HG03571 (cell line): ENCODE measurements around the gene SLC23A3.

Experiments used
- ATAC-seq: cut with Tn5 transposase; IDR thresholded peaks from one replicate; pipeline ENCODE4 v1.9.1; 2021; ENCODE audit not compliant: unreplicated experiment

The SLC23A3 gene

GRCh38 chr2:219169930-219170654 lies at the start of gene SLC23A3:
TSS of gene SLC23A3 (minus strand) at chr2:219170029. CDS start at chr2:219169984, 45 bp downstream.
- ATAC-seq, result no peak

DNA sequence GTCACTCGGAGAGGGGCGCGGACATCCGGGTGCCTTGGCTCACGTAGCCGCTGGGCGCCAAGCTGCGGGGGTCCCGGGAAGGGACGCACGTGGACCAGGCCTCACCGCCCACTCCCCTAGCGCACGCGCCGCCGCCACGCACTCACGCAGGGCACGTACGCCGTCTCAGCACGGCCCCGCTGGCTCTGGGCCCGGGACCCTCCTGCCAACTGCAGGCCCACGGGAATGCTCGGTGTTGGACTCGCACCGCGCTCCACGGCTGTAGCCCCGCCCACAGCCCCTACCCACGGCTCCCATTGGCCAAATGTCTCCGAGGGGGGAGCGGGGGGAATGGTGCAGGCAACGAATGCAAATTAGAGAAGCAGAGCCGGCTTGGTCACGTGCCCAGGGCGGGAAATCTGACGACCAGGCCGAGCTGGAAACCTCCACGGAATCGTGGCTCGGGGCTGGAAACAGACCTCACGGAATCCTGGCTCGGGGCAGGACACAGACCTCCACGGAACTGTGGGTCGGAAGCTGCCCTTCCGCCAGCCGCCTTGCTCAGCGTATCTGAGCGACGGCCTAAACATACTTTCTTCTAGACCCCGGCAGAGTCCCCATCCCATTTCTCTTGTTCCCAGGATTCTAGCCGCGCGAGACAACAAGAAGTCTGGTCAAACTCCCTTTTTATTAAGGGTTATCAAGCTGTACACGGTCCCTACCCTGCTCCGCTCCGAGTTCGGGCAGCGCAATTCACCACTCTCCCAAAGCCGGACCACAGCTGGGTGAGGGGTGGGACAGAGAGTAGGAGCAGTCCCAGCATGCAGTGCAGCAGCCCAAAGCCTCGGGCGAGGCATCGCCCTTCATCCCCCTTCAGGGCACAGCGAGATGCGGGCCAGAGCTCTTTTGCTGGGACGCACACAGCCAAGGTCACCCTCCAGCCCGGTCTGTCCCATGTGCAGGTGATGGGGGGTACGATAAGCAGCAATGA lies 49.2 kb upstream of the SLC23A3 start, which contains the start of gene ABCB6:
TSS of gene ABCB6 (minus strand) at position 227 of the 970 bp plus-strand sequence. CDS start 285 bp downstream, outside the sequence.
- ATAC-seq, result peak; percentile 82

GRCh38 chr2:219218217-219218731 lies 48.4 kb upstream of the SLC23A3 start:
- peak; percentile 17 for ATAC-seq

- no peak for ATAC-seq
These were observed 46.7 kb upstream of the SLC23A3 start for GRCh38 chr2:219216535-219216915.

DNA sequence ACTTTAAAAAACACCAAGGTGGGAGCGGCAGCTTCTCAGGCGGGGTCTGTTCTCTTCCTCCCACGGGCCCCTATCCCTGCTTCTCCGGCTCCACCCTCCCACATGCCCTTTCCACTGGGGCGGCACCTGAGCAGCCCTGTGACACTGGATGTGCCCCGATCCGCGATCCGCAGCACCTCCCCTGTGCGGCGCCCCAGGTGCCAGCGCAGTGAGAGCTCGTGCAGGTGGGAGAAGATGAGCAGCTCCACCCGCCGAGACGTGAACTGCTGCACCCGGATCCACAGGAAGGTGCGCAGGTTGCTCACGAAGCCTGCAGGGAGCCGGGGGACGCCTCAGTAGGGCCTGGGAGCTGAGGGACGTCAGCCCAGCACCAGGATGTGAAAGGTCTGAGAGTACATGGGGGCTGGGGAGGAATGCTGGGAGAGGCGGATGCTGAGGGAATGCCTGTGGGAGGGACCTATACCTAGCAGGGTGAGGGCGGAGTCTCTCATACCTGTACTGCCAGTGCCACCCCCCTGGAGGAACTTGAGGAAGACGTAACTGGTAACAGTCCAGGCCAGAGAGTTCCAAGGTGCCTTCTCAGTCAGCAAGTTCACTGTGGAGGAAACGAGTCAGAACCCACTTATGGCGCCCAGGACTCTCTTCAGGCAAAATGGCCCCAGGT lies 46.2 kb upstream of the SLC23A3 start:
- no peak for ATAC-seq

GRCh38 chr2:219214786-219215185 lies 45.0 kb upstream of the SLC23A3 start:
- ATAC-seq, result no peak

DNA sequence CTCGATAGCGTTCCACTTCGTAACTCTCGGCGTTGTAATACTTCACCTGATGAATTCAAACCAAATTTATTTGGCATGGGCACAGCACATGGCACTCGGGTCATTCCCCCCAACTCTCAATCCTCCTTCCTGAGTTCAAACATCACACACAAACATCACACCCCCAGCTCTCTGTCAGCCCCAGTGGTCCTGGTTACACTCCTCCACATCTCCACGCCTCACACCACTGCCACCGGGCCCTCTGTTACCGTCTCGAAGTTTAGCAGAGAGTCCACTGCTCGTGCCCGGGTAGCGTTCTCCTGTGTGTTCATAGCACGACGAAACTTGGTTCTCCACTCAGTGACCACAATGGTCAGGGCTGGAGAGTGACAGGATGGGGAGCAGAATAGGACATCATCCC lies 44.3 kb upstream of the SLC23A3 start:
- ATAC-seq, result no peak

- no peak for ATAC-seq
These were observed 43.8 kb upstream of the SLC23A3 start for GRCh38 chr2:219213486-219214071.

- ATAC-seq, result no peak
These were observed 43.2 kb upstream of the SLC23A3 start for GRCh38 chr2:219213026-219213415.

DNA sequence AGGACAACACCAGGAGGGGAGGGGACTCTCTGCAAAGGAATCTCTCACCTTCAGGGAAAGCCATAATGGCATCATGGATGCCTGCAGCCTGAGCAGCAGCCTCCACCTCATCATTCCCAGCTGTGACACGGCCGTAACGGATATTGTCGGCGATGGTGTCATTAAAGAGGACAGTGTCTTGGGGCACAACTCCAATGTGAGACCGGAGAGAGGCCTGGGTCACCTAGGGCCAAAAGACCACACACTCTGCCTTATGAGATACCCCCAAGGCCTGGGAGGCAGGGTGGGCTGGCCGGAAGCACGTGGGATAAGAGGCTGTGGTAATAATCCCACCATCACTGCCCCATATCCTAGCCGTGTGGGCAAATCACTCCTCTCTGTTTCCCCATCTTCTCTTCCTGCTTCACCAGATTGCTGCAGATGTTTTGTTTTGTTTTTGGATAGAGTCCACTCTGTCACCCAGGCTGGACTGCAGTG lies 41.1 kb upstream of the SLC23A3 start:
- ATAC-seq, result no peak

- ATAC-seq, result no peak
These were observed 40.5 kb upstream of the SLC23A3 start for GRCh38 chr2:219210196-219210885.

DNA sequence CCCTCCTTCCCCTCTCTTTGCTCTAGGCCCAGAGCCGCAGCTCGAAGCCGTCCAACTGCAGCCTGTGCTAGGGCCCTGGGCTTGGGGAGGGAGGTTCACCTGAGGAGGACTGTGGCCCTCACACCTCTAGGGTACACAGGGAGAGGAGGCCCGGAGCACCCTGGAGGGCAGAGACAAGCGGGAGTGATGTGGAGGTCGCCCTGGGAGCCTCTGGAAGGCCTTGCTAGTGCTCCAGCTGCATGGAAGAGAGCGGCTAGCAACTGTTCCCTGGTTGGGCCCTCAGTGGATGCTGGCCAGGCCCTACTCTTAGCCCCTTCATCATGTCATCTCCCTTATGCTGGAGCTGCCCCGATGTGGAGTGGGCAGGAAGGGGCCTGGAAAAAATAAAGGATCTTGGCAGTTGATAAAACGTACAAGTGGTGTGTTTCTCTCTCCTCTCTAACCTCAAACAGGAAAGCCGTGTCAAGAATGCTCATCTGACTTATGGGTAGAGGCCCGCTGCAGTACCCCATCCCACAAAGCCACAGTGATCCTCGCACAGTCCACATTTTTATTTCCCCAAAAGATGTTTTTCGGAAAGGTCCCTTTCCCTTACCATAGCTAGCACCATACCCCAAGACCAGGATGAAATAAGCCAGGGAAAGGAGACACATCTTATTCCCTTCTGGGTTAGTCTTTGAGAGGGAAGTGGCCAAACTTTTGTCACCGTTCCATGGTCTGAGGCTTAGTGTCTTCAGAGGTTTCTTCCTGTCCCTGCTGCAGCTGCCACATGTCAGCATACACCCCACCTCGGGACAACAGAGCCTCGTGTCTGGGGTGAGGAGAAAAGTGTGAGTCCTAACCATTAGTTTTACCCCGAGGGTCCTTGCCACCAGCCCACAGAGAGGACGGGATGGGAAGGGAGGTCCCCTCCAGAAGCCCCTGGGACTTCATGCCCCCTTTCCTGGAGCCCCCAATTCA lies 39.7 kb upstream of the SLC23A3 start:
- no peak for ATAC-seq

GRCh38 chr2:219207884-219208740 lies 38.3 kb upstream of the SLC23A3 start:
- no peak for ATAC-seq

DNA sequence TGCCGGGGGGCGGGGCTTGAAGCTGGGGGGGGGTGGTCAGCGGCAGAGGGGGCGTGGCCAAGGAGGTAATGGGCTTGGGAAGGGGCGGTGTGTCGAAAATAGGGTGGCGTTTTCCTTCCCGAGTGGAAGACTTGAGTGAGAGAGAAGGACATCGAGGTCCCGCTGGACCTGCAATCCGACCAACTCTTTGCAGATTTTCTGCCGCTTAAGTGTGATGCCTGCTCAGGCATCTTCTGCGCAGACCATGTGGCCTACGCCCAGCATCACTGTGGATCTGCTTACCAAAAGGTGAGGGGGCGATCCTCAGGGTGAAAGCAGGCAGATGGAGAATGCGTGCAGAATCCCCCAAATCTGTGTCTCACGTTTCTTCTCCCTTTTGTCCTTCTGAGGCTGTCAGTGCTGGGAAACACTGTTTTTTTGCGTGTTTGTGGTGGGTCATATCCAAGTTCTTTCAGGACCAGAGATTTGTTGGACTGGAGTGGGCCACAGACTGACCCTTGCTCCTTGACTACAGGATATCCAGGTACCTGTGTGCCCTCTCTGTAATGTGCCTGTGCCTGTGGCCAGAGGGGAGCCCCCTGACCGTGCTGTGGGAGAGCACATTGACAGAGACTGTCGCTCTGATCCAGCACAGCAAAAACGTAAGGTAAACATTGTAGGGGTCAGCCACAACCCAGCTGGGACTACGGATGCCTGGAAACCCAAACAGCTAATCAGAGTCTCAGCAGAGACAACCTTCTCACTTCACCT lies 37.5 kb upstream of the SLC23A3 start:
- ATAC-seq, result no peak

GRCh38 chr2:219206328-219207133 lies 36.7 kb upstream of the SLC23A3 start, which contains the start of gene ZFAND2B:
TSS of gene ZFAND2B (plus strand) at chr2:219206782. CDS start at chr2:219206988, 206 bp downstream.
- ATAC-seq, result peak; percentile 97

- ATAC-seq, result no peak
These were observed 36.1 kb upstream of the SLC23A3 start for GRCh38 chr2:219205981-219206327.
